Transverse colon (tissue), 3 donors: ENCODE data around the gene CEACAM1.

Experiments
- EP300 ChIP-seq: sonication (generic); formaldehyde crosslinking; IDR thresholded peaks from one replicate; pipeline ENCODE4 v1.6.1; 2017; ENCODE audit warnings: antibody characterized with exemption, low read depth
- POLR2A ChIP-seq: fragments of 450-650 bp; IDR thresholded peaks from one replicate; pipeline ENCODE4 v1.6.1; 2016; ENCODE audit warnings: antibody characterized with exemption, mild to moderate bottlenecking, moderate library complexity
- TF ChIP-seq, protein P1 (sequence below), 5 experiments: fragments of 200-600 bp in 3 of 5; fragments of 450-650 bp in 2 of 5; sonication (generic) in 3 of 5; IDR thresholded peaks; 1 replicate in 2 of 5; 2 replicates in 3 of 5; pipeline ENCODE4 v1.5.1; 2016 to 2017; ENCODE audit warnings: antibody characterized with exemption in 5 of 5, inconsistent platforms in 3 of 5, mild to moderate bottlenecking in 2 of 5, moderate library complexity in 1 of 5

DNA sequence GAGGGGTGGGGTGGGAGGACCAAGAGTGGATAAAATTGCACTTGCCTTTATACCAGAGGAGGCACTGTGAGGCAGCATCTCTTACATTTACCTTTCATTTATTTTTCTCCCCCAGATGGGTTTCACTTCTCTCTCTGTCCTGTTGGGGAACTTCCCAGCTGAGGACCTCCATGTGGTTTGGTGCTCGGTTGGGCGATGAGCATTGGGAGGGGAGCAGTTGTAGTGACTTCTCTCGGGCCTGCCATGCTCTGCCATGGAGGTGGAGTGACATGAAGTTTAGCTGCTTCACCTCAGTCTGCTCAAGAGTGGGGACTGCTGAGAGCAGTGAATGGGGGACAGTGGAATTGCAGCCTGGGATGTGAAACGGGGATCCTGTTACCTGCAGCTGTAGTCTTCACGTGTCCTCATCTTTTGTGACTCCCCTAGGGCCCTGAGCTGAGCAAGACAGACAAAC, 62.4 kb downstream of the CEACAM1 start:
- TF ChIP-seq, protein P1, sequence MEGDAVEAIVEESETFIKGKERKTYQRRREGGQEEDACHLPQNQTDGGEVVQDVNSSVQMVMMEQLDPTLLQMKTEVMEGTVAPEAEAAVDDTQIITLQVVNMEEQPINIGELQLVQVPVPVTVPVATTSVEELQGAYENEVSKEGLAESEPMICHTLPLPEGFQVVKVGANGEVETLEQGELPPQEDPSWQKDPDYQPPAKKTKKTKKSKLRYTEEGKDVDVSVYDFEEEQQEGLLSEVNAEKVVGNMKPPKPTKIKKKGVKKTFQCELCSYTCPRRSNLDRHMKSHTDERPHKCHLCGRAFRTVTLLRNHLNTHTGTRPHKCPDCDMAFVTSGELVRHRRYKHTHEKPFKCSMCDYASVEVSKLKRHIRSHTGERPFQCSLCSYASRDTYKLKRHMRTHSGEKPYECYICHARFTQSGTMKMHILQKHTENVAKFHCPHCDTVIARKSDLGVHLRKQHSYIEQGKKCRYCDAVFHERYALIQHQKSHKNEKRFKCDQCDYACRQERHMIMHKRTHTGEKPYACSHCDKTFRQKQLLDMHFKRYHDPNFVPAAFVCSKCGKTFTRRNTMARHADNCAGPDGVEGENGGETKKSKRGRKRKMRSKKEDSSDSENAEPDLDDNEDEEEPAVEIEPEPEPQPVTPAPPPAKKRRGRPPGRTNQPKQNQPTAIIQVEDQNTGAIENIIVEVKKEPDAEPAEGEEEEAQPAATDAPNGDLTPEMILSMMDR (IDR thresholded peaks at IDR 0.05): no peak
- TF ChIP-seq POLR2A (no peak), EP300 (no peak)
